Activated CD4-positive, alpha-beta T cell treated with anti-CD3 and anti-CD28 coated beads for 1 hour (primary cell): ENCODE results near the gene NEK7.

ENCODE experiments used
- DNase-seq: peaks from one replicate; pipeline ENCODE4 v3.0.0-alpha.2; 2020

The NEK7 gene

DNA sequence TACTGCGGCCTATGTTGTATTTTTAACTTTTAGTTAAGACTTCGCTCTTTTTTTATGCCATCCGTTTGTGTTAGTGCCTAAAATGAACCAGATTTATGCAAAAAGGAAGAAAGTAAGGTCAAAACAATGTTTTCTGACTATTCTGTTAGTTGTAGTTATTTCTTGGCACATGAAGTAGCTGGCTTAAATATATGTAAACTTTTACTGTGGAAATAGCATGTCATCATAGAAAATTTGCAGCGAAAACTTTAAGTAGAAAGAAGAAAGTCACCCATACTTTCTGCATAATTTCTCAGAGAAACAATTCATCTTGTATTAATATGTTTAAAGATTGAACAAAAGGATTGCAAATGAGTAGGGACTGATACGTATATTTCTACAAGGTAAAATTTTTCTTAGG is 106.4 kb downstream of the NEK7 start:
- DNase-seq = no peak

DNA sequence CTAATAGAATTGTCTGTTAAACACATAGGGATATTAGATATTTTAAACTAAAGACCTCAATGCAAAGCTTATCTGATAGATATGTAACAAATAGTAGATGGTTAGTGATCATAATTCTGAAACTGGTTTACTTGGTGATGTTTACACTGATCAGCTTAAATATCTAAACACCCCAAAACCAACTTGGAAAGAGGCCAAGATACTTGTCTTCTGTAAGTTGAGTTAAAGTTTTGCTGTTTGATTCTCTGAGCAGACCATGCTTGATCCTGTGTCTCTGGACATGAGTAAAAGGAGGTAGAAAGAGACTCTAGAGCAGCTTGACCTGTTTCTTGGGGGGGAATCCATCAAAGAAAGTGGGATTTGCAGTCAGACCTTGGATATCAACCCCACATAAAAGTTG is 107.5 kb downstream of the NEK7 start:
- no peak for DNase-seq

GRCh38 chr1:198265073-198265661 is 108.4 kb downstream of the NEK7 start:
- DNase-seq = no peak

GRCh38 chr1:198267056-198267455 is 110.3 kb downstream of the NEK7 start:
- no peak for DNase-seq

GRCh38 chr1:198267921-198268320 is 111.1 kb downstream of the NEK7 start:
- no peak for DNase-seq

GRCh38 chr1:198268784-198269645 is 112.2 kb downstream of the NEK7 start:
- DNase-seq = no peak

GRCh38 chr1:198269646-198269940 is 112.8 kb downstream of the NEK7 start:
- DNase-seq = no peak

DNA sequence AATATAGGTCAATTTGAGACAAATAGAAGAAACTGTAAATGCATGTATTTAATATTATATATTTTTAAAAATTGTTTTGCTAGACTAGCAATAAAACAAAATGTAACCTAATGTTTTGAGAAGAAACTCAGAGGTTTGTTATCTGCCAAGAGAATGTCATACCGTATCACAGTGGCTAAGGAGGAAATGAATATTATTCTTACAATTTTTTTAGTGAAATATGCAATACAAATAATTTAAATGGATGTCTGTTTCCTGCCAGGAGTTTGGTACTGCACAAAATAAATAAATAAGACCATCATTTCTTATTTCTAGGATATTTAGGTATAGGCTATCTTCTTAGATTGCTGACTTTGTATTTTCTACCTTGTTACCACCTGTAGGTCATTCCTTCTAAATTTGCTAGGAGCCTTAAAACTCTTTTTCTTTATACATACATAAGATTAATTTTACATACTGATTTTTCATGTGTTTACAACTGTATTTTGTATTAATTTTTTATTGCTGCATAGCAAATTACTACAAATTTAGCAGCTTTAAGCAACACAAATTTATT is 113.6 kb downstream of the NEK7 start:
- DNase-seq = no peak

DNA sequence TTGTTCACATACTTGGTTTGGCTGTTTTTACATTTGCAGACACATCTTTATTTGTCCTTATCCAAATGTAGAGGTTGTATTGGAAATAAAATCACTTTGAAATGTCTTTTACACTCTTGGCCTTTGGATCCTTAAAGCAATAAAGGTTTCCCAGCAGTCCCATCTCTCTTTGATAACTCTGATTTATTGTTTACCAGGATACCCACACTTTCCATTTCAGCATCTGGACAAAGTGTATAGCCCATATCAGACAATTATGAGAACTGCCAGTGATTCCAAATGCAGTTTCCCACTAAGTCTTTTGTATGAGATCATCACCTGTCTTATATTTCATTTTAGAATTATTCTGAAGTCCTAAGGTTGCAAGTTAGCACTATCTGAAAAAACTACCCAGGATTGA is 114.7 kb downstream of the NEK7 start:
- no peak for DNase-seq

GRCh38 chr1:198272492-198272891 is 115.7 kb downstream of the NEK7 start:
- DNase-seq = no peak

DNA sequence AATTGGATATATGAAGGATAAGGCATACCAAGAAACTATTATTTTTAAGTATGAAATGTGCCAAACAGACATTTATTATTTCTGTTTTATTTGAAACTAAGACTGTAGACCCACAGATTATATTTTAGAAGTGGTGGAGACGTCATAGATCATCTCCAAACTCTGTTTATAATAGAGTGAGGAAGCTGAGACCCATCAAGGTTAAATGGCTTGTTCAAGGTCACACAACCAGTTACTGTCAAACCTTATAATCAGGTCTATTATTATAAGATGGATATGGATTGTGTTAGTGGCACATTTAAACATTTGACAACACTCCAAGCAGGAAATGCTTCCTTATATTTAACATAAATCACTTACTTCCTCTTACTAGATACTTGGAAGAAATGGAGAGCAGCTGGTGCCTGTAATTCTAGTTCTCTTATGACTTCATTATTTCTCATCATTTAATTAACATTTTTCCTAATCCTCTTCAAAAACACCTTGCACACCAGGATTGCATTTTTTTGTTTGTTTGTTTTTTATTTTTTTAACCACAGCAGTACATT is 117.0 kb downstream of the NEK7 start:
- DNase-seq = no peak

- no peak for DNase-seq
Measured at GRCh38 chr1:198275597-198275996, 118.8 kb downstream of the NEK7 start.

DNA sequence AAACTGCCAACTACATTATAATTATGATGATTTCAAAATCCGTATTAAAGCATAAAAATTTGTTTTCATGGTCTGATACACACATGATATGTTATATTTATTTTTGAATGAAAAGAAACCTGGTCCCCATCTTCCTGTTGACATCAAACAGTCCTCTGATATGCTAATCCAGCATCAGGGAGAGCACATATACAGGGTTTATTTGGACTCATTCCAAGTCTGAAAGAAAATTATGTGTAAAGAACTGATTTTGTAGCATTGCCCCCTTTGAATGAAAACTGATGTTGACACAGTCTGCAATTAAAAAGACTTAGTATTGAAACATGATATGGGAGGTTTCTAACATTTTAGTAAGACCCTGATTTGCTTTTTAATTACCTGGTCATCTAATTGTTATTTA is 119.4 kb downstream of the NEK7 start:
- DNase-seq = no peak

DNA sequence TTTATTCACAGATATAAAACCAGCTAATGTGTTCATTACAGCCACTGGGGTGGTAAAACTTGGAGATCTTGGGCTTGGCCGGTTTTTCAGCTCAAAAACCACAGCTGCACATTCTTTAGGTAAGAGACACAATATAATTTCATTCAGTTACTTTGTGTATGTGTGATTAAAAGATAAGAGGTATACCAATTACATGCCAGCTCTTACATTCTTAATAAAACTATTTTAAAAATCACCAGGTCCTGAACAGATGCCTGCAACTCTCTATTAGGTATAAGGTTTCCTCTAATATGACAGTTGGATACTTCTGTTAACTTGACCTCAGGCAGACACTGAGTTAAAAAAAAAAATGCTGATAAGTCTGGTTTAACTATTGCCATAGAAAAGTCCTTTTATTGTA is 122.1 kb downstream of the NEK7 start:
- no peak for DNase-seq

GRCh38 chr1:198280080-198280479 is 123.3 kb downstream of the NEK7 start:
- no peak for DNase-seq

GRCh38 chr1:198281911-198282310 is 125.1 kb downstream of the NEK7 start:
- DNase-seq = no peak

GRCh38 chr1:198283222-198283621 is 126.4 kb downstream of the NEK7 start:
- no peak for DNase-seq

GRCh38 chr1:198287916-198288315 is 131.1 kb downstream of the NEK7 start:
- DNase-seq = no peak

DNA sequence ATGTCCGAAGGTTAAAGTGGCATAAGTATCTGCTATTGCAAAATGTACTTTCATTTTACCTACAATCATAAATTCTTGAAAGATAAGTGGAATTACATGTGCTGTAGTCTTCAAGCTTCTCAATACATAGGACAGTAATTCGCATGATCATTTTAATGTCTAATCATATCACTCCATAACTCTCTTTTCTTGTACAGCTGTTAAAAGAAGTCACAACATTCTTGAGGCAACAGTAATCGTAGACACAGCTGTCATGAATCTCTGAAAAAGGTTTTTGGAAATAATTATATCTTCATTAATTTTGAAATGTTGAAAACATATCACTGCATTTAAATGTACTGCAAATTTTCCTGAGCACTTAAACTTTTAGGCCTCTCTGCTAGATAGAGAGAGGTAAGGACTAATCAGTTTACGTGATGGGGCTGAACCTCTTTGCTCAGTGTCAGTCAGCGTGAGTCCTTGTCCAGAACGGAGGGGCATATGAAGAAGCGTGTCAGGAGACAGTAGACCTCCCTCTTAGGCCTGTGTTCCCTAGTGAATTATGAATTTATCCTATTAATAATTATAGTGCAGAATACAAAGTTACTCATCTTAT is 133.4 kb downstream of the NEK7 start:
- DNase-seq = no peak

DNA sequence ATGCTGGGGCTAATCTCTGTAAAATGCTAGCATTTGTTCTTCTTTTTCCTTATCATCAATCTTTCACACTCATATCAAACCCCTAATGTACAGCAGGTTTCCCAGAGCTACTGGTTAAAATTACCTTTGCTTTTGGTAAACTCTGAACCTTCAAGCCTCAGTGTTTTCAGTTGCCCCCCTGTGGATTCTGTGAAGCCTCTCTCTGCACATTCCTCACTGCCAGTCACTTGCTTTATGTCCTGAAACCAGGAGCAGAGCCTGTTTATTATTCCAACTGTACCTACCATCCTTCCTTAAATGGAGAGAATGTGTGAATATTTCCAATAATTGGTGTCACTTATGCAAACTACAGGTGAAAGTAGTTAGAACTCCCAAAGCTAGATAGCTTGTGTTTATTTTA is 134.2 kb downstream of the NEK7 start:
- no peak for DNase-seq

DNA sequence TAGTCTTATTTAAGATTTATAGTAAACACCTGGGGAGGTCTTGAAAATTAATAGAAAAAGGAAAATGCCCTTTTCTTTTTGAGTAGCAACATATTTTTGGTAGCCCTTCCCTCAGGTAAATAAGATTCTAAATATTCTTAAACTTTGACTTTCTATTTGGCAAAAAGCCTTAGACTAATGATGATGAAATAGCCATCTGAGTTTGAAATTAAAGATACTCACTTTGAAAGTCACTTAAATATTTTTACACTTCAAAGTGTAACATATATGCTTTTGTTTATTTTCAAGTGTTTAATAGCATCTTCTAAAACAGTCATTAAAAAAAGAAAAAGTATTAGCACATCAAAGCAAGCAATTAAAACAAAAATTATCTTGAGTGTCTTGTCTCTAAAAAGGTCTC is 135.1 kb downstream of the NEK7 start:
- no peak for DNase-seq

DNA sequence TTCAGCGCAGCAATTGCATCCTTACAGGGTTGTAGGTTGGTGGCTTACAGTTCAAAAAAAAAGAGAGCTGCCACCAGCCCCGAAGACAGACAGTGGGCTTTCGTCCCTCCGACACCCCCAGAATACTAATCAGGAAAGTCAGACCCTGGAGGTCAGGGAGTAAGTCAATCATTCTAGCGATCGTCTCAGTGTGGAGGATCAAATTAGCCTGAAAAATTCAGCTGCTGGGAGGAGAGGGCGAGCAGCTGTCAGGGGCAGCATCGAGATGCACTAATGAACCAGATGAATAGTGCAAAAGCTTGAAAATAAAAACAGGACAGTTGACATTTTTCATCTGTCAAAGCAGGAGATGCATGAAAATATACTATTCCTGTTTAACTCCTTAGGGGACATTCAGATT is 138.4 kb downstream of the NEK7 start:
- DNase-seq = no peak

GRCh38 chr1:198295971-198296370 is 139.2 kb downstream of the NEK7 start:
- DNase-seq = no peak

- no peak for DNase-seq
Measured at GRCh38 chr1:198297281-198297680, 140.5 kb downstream of the NEK7 start.
